Activated naive CD4-positive, alpha-beta T cell treated with anti-CD3 and anti-CD28 coated beads, Interleukin-2, amount 50 U/mL, for 24 hours (primary cell): ENCODE results near the gene EPC1.
A peak's percentile ranks its signal among the peaks of the same experiment; 100 is the strongest.

Experiments used
- H3K27ac Mint-ChIP-seq: one replicate; pipeline ENCODE4 v1.8.0; 2021; ENCODE audit warnings: mild to moderate bottlenecking, mixed read lengths
- H3K27me3 Mint-ChIP-seq: one replicate; pipeline ENCODE4 v1.8.0; 2021; ENCODE audit warnings: mixed read lengths
- H3K36me3 Mint-ChIP-seq: one replicate; pipeline ENCODE4 v1.8.0; 2021; ENCODE audit warnings: mixed read lengths
- H3K4me1 Mint-ChIP-seq: one replicate; pipeline ENCODE4 v1.8.0; 2021; ENCODE audit warnings: mixed read lengths
- H3K4me3 Mint-ChIP-seq: one replicate; pipeline ENCODE4 v1.8.0; 2021; ENCODE audit warnings: mild to moderate bottlenecking, mixed read lengths
- H3K9me3 Mint-ChIP-seq: one replicate; pipeline ENCODE4 v1.8.0; 2021; ENCODE audit warnings: mixed read lengths

Gene EPC1

DNA sequence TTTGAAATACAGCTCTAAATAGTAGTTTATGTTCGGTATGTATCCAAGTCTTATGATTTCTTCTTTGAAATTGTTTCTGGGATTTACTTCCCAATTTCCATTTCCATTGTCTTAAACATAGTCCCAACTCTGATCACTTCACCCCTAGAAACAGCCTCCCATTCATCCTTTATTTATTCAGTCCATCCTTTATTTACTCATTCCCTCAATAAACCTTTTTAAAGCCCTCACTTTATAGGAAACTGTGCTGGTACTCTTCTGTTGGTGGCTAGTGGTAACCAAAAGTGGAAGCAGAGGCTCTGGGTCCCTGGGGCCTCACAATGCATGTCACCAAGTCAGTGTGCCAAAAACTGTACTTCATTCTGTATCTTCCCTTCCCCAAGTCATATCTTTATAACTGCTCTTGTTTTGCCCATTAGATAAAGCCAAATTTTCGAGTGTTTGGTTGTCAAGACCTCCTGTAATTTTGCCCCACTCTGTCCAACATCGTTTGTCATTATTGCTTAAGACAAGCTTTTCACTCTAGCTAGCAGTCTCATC lies 3.9 kb upstream of the EPC1 start:
- peaks cover 72% of the 10 kb centered on the region for H3K4me1 Mint-ChIP-seq
- peak overlapping the region; percentile 84 for H3K27ac Mint-ChIP-seq
- no peaks in the 10 kb centered on the region for H3K9me3 Mint-ChIP-seq
- H3K4me3 Mint-ChIP-seq = peak overlapping the region; percentile 1
- H3K27me3 Mint-ChIP-seq = no peaks in the 10 kb centered on the region
- H3K36me3 Mint-ChIP-seq = peaks cover 8% of the 10 kb centered on the region

DNA sequence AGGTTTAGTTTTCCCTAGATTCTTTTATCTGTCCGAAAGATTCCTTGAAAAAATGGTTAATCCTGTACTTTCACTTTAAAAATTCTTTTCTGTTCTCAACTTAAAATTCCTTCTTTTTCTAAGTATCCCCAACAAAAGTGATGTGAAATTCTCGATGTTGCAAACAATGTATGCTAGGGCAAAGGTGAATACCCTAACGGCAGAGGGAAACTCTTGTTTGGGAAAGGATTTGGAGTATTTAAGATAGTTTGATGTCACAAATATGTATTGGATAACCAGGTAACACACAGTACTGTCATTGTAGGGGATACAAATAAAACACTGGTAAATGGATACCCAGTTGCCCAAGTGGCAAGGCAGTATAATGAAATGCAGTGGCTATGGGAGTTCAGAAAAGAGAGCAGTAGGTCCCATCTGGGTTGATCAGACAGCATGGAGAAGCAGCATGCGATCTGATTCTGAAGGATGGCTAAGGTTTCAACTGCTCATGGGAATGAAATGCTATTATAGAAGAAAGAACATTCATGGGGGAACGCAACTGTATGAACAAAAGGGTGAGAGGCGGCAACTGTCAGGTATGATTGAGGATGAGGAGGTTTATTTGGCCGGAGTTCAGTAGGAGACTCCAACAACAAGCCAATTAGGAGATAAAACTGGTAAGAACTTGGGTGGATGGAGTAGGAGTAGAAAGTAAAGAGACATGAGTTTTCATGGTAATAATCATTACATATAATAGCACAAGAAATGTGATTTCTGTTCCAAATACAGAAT lies 3.2 kb upstream of the EPC1 start:
- peak overlapping the region; percentile 75 for H3K27ac Mint-ChIP-seq
- H3K4me1 Mint-ChIP-seq = peaks cover 69% of the 10 kb centered on the region
- peaks cover 8% of the 10 kb centered on the region for H3K36me3 Mint-ChIP-seq
- peak overlapping the region; percentile 7 for H3K4me3 Mint-ChIP-seq
- H3K27me3 Mint-ChIP-seq = no peaks in the 10 kb centered on the region
- H3K9me3 Mint-ChIP-seq = no peaks in the 10 kb centered on the region

DNA sequence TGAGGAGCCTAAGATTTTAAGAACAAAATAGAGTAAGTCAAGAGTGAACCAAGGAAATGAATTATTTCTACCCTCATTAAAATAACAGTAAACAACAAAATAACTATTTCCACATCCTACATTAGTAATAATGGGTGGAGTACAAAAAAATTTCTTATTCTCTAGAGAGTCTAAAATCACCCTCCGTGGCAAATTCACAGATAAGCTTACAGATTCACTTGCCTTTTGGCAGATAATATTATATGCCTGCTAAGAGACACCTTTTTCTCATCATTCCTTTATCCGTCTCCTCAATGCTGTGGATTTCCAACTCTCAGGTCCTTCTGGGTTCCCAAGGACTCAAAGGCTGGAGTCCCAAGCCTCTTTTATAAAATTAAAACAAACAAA lies 2.2 kb upstream of the EPC1 start:
- H3K27ac Mint-ChIP-seq = peak overlapping the region; percentile 47
- H3K27me3 Mint-ChIP-seq = no peaks in the 10 kb centered on the region
- no peak overlapping the region for H3K4me3 Mint-ChIP-seq
- H3K4me1 Mint-ChIP-seq = peaks cover 67% of the 10 kb centered on the region
- H3K9me3 Mint-ChIP-seq = no peaks in the 10 kb centered on the region
- H3K36me3 Mint-ChIP-seq = peaks cover 8% of the 10 kb centered on the region

DNA sequence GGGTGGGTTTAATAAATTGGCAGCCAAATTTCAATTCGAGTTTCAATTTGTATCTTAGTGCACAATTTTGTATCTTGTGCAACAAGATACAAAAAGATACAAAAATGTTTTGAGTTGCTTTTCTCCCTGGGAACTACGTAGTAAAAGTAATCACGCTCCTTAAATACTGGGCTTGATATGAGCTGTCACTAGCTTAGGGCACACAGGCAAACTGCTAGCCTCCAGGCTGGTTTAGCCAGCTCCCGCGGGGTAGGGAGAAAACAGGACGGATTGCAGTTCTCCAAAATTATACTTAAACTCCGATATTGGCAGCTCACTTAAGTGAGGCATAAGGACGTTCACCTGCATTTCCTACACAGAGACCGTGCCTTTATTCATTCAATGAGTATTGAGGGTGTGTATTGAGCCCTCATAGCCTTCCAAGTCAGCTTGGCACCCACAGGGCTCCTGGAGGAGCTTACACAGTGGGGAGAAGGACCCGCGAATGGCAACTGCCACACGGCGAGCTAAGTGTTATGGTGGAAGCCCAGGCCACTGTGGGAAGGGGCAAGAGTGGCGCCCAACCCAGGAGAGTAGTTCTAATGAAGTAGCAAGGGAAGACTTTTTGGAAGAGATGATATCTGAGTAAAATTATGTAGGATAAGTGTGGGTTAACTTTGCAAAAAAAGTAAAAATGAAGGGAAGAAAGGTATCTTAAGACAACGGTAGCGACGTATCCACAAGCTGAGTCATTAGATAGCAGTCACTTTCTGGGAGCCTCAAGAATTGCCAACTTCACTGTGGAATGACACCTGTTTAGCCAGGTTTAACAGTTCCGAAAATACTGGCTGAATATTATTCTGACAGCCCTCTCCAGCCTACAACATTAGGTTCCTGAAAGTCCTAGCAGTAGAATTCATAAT lies 1.6 kb upstream of the EPC1 start:
- Mint-ChIP-seq H3K27ac (peak overlapping the region; percentile 82), H3K9me3 (no peaks in the 10 kb centered on the region), H3K27me3 (no peaks in the 10 kb centered on the region), H3K4me3 (peak overlapping the region; percentile 76), H3K4me1 (peaks cover 67% of the 10 kb centered on the region), H3K36me3 (peaks cover 8% of the 10 kb centered on the region)

DNA sequence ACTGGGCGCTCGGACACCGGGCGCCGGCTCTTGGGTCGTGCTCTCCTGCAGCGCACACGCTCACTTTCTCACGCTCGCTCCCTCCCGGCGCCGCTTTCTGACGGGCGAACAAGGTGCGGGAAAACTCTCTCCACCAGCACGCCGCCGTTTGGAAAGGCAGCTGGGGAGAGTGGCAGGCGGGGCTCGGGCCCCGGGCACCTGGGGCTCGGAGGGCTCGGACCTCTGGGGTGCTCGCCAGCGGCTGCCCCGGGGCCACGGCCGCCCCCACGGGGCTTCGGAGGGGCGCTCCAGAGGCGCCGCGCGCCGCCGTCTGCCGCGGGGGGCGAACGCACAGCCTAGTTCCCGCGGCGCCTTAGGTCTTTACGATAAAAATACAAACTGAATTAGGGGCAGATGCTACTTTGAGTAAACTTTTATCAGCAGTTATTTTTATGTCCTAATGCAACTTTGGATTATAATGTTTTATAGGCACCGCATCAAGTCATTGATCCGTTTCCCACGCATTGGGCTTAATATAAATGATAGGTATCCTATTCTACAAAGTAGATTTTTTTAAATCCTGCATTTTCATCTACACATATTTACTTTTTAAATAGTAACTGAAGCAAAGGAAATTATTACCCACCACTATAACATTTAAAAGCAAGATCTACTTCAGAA lies 535 bp upstream of the EPC1 start:
- Mint-ChIP-seq H3K36me3 (peaks cover 7% of the 10 kb centered on the region), H3K27ac (peak overlapping the region; percentile 82), H3K9me3 (no peaks in the 10 kb centered on the region), H3K27me3 (no peaks in the 10 kb centered on the region), H3K4me1 (peaks cover 60% of the 10 kb centered on the region), H3K4me3 (peak overlapping the region; percentile 76)

DNA sequence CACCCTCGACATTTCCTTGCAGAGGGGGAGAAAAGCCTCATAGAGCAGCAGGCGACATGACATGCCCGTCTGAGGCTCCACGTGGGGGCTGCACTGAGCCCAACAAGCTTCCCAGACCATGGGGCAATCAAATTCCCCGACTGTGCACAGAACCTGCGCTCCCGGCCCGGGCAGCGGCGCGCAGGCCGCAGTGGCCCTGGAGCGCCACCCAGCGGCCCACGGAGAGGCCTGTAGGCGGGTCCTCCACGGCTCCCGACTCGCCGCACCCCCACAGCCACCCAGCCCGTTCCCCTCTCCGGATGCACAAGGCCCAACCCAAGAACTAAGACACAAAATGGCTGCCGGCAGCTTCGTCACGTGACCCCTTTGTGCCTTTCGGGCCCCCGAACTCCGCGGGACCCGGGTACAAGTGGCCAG lies 816 bp downstream of the EPC1 start:
- Mint-ChIP-seq H3K27me3 (no peaks in the 10 kb centered on the region), H3K4me3 (peak overlapping the region; percentile 96), H3K36me3 (peaks cover 4% of the 10 kb centered on the region), H3K27ac (peak overlapping the region; percentile 99), H3K9me3 (no peaks in the 10 kb centered on the region), H3K4me1 (peaks cover 67% of the 10 kb centered on the region)

DNA sequence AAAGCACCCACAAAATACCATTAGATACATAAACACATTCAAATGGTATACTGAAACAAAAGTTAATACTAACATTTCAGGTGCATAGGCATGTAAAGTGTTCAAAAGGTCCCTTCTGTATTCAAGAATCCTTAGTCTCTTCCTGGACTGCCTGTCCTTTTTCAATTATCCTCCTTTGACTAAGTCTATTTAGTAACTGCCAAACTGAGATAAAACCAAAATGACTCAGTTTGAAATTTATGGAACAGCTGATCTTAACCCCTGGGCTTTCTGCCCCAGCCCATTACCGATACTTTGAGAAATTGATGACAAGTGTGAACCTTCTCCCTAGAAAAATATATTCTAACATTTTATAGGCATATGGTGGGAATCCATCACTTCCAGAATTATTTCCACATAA lies 5.4 kb downstream of the EPC1 start:
- no peaks in the 10 kb centered on the region for H3K27me3 Mint-ChIP-seq
- H3K27ac Mint-ChIP-seq = peak overlapping the region; percentile 55
- peaks cover 11% of the 10 kb centered on the region for H3K36me3 Mint-ChIP-seq
- H3K4me1 Mint-ChIP-seq = peaks cover 78% of the 10 kb centered on the region
- no peaks in the 10 kb centered on the region for H3K9me3 Mint-ChIP-seq
- H3K4me3 Mint-ChIP-seq = peak overlapping the region; percentile 34

DNA sequence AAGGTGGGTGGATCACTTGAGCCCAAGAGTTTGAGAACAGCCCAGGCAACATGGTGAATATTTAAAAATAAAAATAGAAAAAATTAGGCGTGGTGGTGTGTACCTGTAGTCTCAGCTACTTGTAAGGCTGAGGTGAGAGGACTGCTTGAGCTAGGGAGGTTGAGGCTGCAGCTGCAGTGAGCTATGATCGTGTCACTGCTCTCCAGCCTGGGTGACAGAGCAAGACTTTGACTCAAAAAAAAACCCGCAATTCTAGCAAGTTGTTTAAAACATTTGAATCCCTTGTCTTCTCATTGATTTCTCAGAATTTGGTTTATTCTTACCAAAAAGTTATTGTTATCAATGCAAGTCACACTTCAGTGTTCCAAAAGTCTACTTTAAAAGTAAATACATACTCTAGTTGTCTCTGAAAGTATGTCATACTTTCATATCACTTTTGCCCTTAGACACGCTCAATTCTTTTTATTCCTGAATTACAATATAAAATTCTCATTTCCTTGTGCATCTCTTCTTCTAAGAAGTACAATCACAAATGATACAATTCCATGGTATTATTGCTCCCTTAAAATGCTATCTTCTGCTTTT lies 6.3 kb downstream of the EPC1 start:
- no peaks in the 10 kb centered on the region for H3K27me3 Mint-ChIP-seq
- H3K4me1 Mint-ChIP-seq = peaks cover 87% of the 10 kb centered on the region
- H3K27ac Mint-ChIP-seq = peak overlapping the region; percentile 55
- no peaks in the 10 kb centered on the region for H3K9me3 Mint-ChIP-seq
- H3K4me3 Mint-ChIP-seq = peak overlapping the region; percentile 60
- H3K36me3 Mint-ChIP-seq = peaks cover 14% of the 10 kb centered on the region

DNA sequence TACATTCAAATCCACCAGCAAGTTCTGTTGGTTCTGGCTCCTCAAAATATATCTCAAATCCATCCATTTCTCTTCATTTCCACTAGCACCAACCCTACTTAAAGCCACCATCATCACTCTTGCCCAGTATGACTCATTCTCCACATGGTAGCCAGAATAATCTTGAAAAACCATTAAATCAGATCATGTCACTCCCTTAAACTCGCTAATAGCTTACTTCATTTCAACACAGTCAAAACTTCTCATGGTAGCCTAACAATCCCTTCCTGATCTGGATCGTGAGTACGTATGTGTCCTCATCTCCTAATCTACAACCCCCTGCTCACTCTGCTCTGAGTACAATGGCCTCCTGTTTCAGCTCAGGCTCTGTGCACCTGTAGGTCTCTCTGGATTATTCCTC lies 8.7 kb downstream of the EPC1 start:
- Mint-ChIP-seq H3K27me3 (no peaks in the 10 kb centered on the region), H3K36me3 (peaks cover 16% of the 10 kb centered on the region), H3K27ac (peak overlapping the region; percentile 56), H3K4me1 (peaks cover 95% of the 10 kb centered on the region), H3K4me3 (peak overlapping the region; percentile 40), H3K9me3 (no peaks in the 10 kb centered on the region)

DNA sequence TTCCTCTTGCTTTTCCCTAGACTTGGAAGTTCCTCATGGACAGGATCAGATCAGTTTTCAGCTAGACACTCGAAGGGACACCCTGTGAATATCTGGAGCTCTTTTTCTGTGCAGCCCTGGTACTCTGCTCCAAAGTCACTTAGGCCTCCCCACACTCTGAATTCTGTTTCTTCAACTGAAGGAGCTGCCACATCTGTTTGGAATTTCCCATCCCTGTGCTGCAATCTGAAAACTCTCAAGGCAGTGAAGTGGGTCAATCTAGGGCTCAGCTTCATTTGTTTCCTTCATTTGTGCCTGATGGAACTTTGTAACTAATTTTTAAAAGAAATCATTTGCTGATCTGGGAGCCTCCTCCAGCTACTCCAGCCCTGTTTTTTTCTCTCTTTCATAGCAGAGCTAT lies 9.6 kb downstream of the EPC1 start:
- H3K9me3 Mint-ChIP-seq = no peaks in the 10 kb centered on the region
- H3K4me3 Mint-ChIP-seq = peak overlapping the region; percentile 30
- H3K36me3 Mint-ChIP-seq = peaks cover 20% of the 10 kb centered on the region
- H3K27ac Mint-ChIP-seq = peak overlapping the region; percentile 56
- peaks cover 100% of the 10 kb centered on the region for H3K4me1 Mint-ChIP-seq
- no peaks in the 10 kb centered on the region for H3K27me3 Mint-ChIP-seq

DNA sequence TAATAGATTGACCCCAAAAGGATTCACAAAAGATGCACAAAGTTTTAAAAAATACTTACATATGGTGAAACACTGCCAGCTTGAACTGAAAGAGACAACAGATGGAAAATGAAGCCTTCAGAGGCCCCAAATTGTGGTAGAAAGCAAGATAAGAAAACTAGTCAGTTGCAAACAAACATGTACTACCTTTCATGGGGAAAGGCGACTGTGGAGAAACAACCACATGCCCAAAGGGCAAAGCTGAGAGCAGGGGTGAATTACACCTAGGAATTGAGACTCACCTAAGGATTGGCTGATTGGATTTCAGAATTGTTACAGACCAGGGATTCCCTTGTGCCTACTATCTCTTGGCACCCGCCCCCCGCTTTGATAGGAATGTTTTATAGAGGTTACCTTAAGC lies 13.1 kb downstream of the EPC1 start:
- Mint-ChIP-seq H3K36me3 (peaks cover 25% of the 10 kb centered on the region), H3K4me1 (peaks cover 97% of the 10 kb centered on the region), H3K27ac (peak overlapping the region; percentile 98), H3K27me3 (no peaks in the 10 kb centered on the region), H3K9me3 (no peaks in the 10 kb centered on the region), H3K4me3 (peak overlapping the region; percentile 51)

DNA sequence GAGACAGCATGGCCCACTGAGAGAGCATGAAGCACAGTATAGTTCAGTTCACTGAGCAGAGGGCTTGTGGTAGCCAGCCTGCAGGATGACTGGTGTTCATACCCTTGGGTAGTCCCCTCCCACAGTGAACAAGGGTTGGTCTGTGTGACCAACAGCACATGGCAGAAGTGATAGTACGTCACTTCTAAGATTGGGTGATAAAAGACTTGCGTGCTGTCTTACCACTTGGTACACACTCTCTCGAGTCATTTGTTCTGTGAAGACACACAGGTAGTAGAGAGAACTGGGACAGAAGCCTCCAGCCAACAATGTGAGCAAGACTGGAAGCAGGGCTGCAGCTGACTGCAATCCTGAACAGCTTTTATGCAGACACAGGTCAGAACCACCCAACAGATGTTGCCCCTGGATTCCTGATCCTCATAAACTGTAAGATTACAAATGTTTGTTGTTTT lies 14.6 kb downstream of the EPC1 start:
- H3K9me3 Mint-ChIP-seq = no peaks in the 10 kb centered on the region
- H3K36me3 Mint-ChIP-seq = peaks cover 15% of the 10 kb centered on the region
- H3K4me3 Mint-ChIP-seq = peak overlapping the region; percentile 82
- H3K27ac Mint-ChIP-seq = peak overlapping the region; percentile 98
- no peaks in the 10 kb centered on the region for H3K27me3 Mint-ChIP-seq
- peaks cover 95% of the 10 kb centered on the region for H3K4me1 Mint-ChIP-seq

DNA sequence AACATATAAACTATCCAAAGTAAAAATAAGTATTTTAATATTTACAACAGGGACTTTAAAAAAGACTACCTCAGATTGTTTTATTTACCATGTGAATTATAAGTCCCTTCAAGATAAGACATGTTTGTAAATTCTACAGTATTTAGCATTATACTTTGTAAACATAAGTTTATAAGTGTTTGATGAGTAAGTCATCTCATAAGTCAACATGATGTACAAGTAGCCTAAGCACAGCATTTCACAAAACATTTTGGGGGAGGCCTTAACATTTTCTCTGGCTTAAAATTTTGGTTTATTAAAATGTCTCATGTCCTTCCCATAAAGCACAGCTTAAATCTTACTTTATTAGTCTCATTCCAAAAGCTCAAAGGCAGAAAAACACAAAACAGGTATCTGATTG lies 15.4 kb downstream of the EPC1 start:
- Mint-ChIP-seq H3K4me1 (peaks cover 95% of the 10 kb centered on the region), H3K27me3 (no peaks in the 10 kb centered on the region), H3K9me3 (no peaks in the 10 kb centered on the region), H3K36me3 (peaks cover 17% of the 10 kb centered on the region), H3K27ac (peak overlapping the region; percentile 98), H3K4me3 (peak overlapping the region; percentile 82)

DNA sequence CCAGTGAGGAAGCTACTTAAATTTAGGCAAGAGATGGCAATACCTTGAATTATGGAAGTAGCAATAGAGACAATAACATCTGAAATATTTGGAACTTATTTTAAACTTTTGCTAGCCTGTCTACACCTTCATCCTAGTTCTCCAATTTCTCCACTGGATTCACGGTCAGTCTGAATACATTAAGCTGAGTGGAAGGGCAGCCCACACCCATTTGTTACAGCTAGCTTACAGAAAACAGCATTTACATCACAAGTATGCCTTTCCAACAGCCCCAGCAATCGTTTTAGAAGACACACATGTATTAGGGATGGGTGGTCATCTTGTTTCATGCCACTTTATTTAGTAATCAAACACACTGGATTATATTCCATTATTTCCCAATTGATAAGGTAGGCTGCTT lies 16.7 kb downstream of the EPC1 start:
- peaks cover 12% of the 10 kb centered on the region for H3K36me3 Mint-ChIP-seq
- H3K27ac Mint-ChIP-seq = peak overlapping the region; percentile 93
- H3K4me1 Mint-ChIP-seq = peaks cover 95% of the 10 kb centered on the region
- H3K4me3 Mint-ChIP-seq = peak overlapping the region; percentile 30
- H3K27me3 Mint-ChIP-seq = no peaks in the 10 kb centered on the region
- H3K9me3 Mint-ChIP-seq = no peaks in the 10 kb centered on the region

DNA sequence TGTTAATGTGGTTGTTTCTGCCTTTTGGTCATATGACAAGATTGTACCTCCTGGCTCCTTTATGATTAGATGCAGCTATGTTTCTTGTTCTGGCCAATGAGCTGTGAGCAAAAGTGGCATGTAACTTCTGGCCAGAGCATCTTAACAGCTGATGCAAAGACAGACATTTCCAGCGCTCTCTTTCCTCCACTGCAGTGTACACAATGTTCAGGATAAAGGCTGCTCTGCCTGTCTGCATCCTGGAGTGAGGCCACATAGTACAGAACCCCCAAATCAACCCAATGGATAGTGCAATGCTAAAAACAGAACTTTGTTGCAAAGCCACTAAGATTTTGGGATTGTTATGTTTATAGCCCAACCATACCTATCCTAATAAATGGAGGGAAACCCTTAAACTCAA lies 17.9 kb downstream of the EPC1 start:
- H3K4me3 Mint-ChIP-seq = peak overlapping the region; percentile 27
- peaks cover 90% of the 10 kb centered on the region for H3K4me1 Mint-ChIP-seq
- H3K36me3 Mint-ChIP-seq = peaks cover 11% of the 10 kb centered on the region
- H3K27me3 Mint-ChIP-seq = no peaks in the 10 kb centered on the region
- peak overlapping the region; percentile 93 for H3K27ac Mint-ChIP-seq
- H3K9me3 Mint-ChIP-seq = no peaks in the 10 kb centered on the region
